ENCODE measurements around the gene SPAST.
"Not testable (repeated sequence)": the region's sequence is repeated elsewhere in the genome, so short reads cannot be mapped to it uniquely, and the experiment has no call there.

- TF ChIP-seq CTCF, POLR2A (IDR thresholded peaks at IDR 0.05): not testable (repeated sequence)
These were observed 29.0 kb upstream of the SPAST start for GRCh38 chr2:32034198-32034887.

All from Peyer's patch (tissue), 4 donors.